Common myeloid progenitor, CD34-positive (primary cell): Measurements from ENCODE around the gene PDLIM4.

ENCODE experiments used
- CTCF ChIA-PET: fragments of 350-600 bp; sonication (Branson Sonifier 250); formaldehyde crosslinking; loops from one replicate; lab custom pipeline; 2021; ENCODE audit warnings: antibody characterized with exemption; lab: Charles Lee
- POLR2A ChIA-PET: fragments of 350-600 bp; sonication (Branson Sonifier 250); formaldehyde crosslinking; loops from one replicate; lab custom pipeline; 2021; ENCODE audit warnings: antibody characterized with exemption; lab: Charles Lee
- DNase-seq, 3 donors: peaks; one replicate each; pipeline versions ENCODE4 v3.0.0 to v3.0.0-alpha.2; 2013
- H3K27ac ChIP-seq, 2 experiments: 1 replicate in 1 of 2; 2 replicates in 1 of 2; pipeline ENCODE4 v1.7.0; 2013; ENCODE audit warnings: inconsistent platforms in 2 of 2, low read length in 2 of 2, mild to moderate bottlenecking in 2 of 2, low read depth in 1 of 2, moderate library complexity in 1 of 2; ENCODE audit not compliant: severe bottlenecking in 2 of 2, insufficient read depth in 1 of 2, poor library complexity in 1 of 2
- H3K27me3 ChIP-seq, 5 experiments: replicated peaks in 2 of 5; 1 replicate in 3 of 5; 2 replicates in 2 of 5; pipeline versions ENCODE4 v1.6.1 to v1.7.0; 2013; ENCODE audit warnings: low read length in 4 of 5, mild to moderate bottlenecking in 2 of 5, moderate library complexity in 2 of 5, inconsistent platforms in 1 of 5; ENCODE audit not compliant: insufficient read depth in 5 of 5, control insufficient read depth in 4 of 5
- H3K36me3 ChIP-seq, 4 experiments: 1 replicate in 2 of 4; 2 replicates in 2 of 4; pipeline versions ENCODE4 v1.6.1 to v1.7.0; 2013; ENCODE audit warnings: low read length in 3 of 4, control low read depth in 1 of 4, mild to moderate bottlenecking in 1 of 4; ENCODE audit not compliant: control insufficient read depth in 4 of 4, insufficient read depth in 4 of 4
- H3K4me1 ChIP-seq, 4 experiments: 1 replicate in 3 of 4; 2 replicates in 1 of 4; pipeline versions ENCODE4 v1.6.1 to v1.7.1; 2013; ENCODE audit warnings: low read length in 3 of 4, mild to moderate bottlenecking in 3 of 4, control low read depth in 1 of 4, inconsistent platforms in 1 of 4, moderate library complexity in 1 of 4; ENCODE audit not compliant: control insufficient read depth in 4 of 4, insufficient read depth in 4 of 4; ENCODE audit errors: control extremely low read depth in 1 of 4
- H3K4me3 ChIP-seq, 7 experiments: 1 replicate in 4 of 7; 2 replicates in 3 of 7; pipeline versions ENCODE4 v1.5.1 to v1.7.0; 2013; ENCODE audit warnings: mild to moderate bottlenecking in 7 of 7, low read length in 6 of 7, moderate library complexity in 6 of 7, inconsistent platforms in 2 of 7, low read depth in 2 of 7, control low read depth in 1 of 7; ENCODE audit not compliant: insufficient read depth in 4 of 7, control insufficient read depth in 1 of 7; ENCODE audit errors: extremely low read depth in 1 of 7
- H3K9me3 ChIP-seq, 5 experiments: 1 replicate in 4 of 5; 2 replicates in 1 of 5; pipeline versions ENCODE4 v1.6.1 to v1.7.1; 2013; ENCODE audit warnings: low read length in 4 of 5, mild to moderate bottlenecking in 2 of 5, inconsistent platforms in 1 of 5, low read depth in 1 of 5, moderate library complexity in 1 of 5; ENCODE audit not compliant: control insufficient read depth in 4 of 5, insufficient read depth in 2 of 5; ENCODE audit errors: control extremely low read depth in 1 of 5
- WGBS: methylation state at CpG from one replicate; pipeline ENCODE4 v1.1.5; 2013; ENCODE audit not compliant: insufficient coverage; 5-methylcytosine and 5-hydroxymethylcytosine counted together

The PDLIM4 gene

DNA sequence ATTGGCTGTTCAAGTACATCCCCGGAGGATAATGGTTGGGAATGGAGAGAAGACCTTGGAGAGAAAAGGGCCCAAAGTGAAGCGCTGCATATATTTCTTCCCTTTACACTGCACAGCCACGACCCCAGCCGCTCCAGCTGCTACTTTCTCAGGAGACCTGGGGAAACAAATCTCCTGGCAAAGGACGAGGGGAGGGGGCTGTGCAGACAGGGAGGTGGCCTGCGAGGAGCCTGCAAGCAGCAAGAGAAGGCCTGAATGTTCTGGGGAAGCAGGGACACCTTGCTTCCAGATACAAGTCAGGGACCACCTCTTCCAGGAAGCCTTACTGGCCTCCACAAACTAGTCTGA lies 739 bp upstream of the PDLIM4 start:
- no peaks in the 10 kb centered on the region for H3K9me3 ChIP-seq
- peaks cover 2 to 33% (median 28%) of the 10 kb centered on the region in 4 experiments for H3K4me1 ChIP-seq
- H3K4me3 ChIP-seq: no peak overlapping the region

DNA sequence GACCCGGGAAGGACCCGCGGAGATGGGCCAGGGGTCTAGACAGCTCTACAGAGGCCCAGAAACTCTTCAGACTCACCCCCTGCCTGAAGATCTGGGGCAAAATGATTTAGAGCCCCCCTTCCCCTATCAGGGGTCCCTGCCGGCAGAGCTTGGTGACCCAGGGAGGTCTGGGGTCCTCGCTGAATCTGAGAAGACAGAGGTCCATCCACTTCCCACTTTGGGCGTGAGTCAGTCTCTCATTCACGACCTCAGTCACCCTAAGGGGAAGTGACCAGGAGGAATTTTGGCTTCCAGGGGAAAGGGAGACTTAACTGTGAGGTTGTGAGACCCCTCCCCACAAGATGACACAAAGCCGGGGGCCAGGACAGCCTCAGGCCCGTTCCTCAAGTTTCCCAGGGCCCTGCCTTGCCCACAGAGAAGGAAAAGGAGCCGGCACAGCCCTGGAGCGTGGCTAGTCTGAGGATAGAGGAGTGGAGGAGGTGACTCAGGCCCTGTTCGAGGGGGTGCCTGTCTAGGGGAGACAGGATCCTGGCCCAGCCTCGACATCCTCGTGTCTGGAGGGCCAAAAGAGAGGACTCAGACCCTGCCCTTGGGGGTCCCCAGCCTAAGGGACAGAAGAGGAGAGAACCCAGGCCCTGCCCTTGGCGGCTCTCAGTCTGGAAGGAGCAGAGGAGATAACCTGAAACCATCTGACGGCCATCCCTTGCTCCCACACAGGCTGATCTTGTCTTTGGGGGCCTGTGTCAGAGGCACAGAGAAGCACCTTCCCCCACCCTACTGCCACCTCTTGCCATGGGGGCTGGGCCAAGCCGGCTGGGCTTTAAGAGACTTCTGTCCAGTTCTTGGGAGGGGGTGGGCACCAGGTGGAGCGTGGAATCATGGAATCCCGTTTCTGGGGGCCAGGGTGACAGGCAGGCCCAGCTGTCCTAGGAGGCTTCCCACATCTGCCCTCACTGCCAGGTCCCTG lies 889 bp downstream of the PDLIM4 start:
- Histone ChIP-seq H3K27me3 (peaks cover 0 to 20% (median 16%) of the 10 kb centered on the region in 5 experiments), H3K4me3 (peak overlapping the region in 1 of 7 experiments; percentile 36), H3K4me1 (peaks cover 2 to 32% (median 28%) of the 10 kb centered on the region in 4 experiments), H3K36me3 (no peaks in the 10 kb centered on the region), H3K27ac (peak overlapping the region in 1 of 2 experiments; percentile 20), H3K9me3 (no peaks in the 10 kb centered on the region)
- POLR2A ChIA-PET: no interaction called here
- no peak for DNase-seq
- WGBS: 91% methylated on average over 14 of the region's 19 CpGs
- CTCF ChIA-PET: interaction anchor here (5.3 kb wide), 1 partner anchor 20 kb away, joined by 24 read pairs; no protein-coding TSS in a partner anchor

More for the DNA sequence above, 739 bp upstream of the PDLIM4 start:
- CTCF ChIA-PET: interaction anchor here (1.6 kb wide), 1 partner anchor 19 kb away, joined by 3 read pairs; no protein-coding TSS in a partner anchor
- peaks cover 0 to 20% (median 16%) of the 10 kb centered on the region in 5 experiments for H3K27me3 ChIP-seq
- POLR2A ChIA-PET: no interaction called here
- no peak overlapping the region for H3K27ac ChIP-seq
- 94% methylated on average over 4 of the region's 6 CpGs for WGBS
- no peak for DNase-seq
- no peaks in the 10 kb centered on the region for H3K36me3 ChIP-seq

DNA sequence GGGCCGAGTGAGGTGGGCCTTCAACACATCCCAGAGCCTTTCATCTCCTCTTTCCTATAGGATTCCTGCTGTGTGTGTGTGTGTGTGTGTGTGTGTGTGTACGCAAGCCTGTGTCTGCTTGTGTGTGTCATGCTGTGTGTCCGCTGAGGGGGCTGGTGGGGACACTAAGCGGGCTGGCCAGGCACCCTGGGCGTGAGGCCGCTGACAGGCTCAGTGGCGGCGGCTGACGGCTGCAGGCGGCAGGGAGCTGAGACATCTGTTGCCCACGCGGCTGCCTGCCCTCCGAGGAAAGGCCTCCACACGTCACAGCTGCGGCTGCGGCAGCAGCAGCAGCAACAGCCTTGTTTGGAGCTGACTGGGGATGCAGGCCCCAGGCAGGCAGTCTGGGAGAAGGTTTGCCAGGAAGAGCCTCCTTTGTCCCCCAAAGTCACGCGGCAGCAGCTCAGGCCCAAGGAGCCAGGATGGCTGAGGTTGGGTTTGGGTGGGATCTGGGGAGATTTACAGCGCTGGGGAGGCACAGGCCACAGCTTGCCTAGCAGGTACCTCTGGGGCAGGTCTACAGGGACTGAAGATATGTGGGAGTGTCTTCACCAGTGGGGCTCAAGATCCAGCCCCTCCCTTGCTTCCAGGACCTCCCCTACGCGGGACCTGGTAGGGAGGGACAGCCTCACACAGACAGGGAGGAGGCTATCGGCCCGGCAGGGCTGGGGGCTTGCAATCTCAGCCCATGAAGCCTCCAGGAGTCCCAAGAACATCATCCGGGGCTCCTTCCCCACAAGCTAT lies 1.8 kb downstream of the PDLIM4 start:
- H3K9me3 ChIP-seq: no peaks in the 10 kb centered on the region
- POLR2A ChIA-PET: interaction anchor here (0.6 kb wide), 1 partner anchor 13 kb away, joined by 3 read pairs; no protein-coding TSS in a partner anchor
- no peak overlapping the region for H3K4me3 ChIP-seq
- DNase-seq: peak in 2 of 3 donors; percentile 33 to 55
- peaks cover 2 to 41% (median 32%) of the 10 kb centered on the region in 4 experiments for H3K4me1 ChIP-seq
- CTCF ChIA-PET: interaction anchor here (2.4 to 5.3 kb wide), 2 partner anchors 8 to 21 kb away, joined by 8 to 24 read pairs; no protein-coding TSS in a partner anchor
- 95% methylated on average over 18 of the region's 24 CpGs for WGBS
- no peaks in the 10 kb centered on the region for H3K36me3 ChIP-seq
- peaks cover 0 to 20% (median 16%) of the 10 kb centered on the region in 5 experiments for H3K27me3 ChIP-seq
- no peak overlapping the region for H3K27ac ChIP-seq

DNA sequence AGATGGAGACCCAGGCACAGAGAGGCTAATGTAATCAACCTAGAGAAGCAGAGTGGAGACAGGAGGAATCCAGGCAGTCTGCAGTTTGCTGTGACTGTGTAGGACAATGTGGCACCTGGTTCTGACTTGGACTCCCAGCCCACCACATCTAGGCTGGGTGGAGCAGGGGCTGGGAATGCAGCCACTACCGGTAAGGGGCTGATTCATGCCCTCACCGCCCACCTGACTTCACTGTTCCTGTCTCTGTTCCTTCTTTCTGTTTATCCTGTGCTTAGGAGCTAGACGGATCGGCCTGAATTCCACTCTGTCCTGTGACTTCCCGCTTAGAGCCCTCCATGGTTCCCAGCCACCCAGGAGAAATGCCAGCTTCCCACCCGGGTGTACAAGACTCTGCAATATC lies 2.6 kb downstream of the PDLIM4 start:
- peaks cover 2 to 45% (median 36%) of the 10 kb centered on the region in 4 experiments for H3K4me1 ChIP-seq
- no peaks in the 10 kb centered on the region for H3K36me3 ChIP-seq
- peak in 1 of 3 donors; percentile 14 for DNase-seq
- ChIA-PET POLR2A (interaction anchor here (0.6 kb wide), 1 partner anchor 14 kb away, joined by 3 read pairs; no protein-coding TSS in a partner anchor), CTCF (interaction anchor here (1.2 to 5.3 kb wide), 4 partner anchors 9 to 33 kb away, joined by 4 to 35 read pairs (median 16); partner anchors contain the start of gene P4HA2)
- H3K27me3 ChIP-seq: peaks cover 0 to 20% (median 16%) of the 10 kb centered on the region in 5 experiments
- no peak overlapping the region for H3K27ac ChIP-seq
- WGBS: 47% methylated on average over 4 of the region's 6 CpGs
- no peaks in the 10 kb centered on the region for H3K9me3 ChIP-seq
- H3K4me3 ChIP-seq: no peak overlapping the region

DNA sequence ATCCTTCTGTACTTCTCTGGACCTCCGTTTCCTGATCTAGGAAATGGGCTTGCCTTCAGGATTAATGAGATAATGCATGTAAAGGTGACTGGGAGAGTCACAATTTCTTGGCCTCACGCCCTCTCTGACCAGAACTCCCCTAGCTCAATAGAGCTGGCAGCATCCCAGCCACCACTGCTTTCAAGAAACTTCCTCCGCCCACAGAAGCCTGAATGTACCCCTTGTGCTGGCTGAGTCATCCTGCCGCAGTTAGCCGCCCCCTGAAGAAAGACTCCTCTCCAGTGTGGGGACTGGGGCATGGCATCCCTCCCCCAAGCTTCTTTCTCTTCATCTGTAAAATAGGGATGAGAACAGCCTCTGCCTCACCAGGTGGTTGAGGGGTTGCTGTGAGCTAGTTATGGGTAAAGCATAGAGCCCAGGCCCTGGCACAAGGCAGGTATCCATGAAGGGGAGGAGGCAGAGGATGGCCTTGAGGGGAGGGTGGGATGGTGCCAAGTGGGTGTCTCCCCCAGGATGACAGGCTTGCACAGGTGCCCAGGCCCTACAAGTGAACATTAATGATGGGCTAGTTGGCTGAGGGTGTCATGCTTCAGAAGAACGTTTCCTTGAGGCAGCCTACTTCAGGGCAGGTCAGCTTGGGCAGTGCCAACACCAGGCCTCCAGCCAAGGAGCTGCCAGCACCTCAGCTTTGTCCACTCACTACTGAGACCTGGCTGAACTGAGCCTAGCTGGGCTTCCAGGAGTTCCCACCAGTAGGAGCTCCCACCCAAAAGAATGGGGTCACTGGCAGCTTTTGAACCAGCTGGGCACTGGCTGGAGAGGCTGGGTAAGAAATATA lies 3.4 kb downstream of the PDLIM4 start:
- Histone ChIP-seq H3K4me1 (peaks cover 2 to 54% (median 40%) of the 10 kb centered on the region in 4 experiments), H3K36me3 (no peaks in the 10 kb centered on the region), H3K4me3 (peak overlapping the region in 1 of 7 experiments; percentile 1), H3K27me3 (peaks cover 0 to 20% (median 12%) of the 10 kb centered on the region in 5 experiments), H3K9me3 (no peaks in the 10 kb centered on the region), H3K27ac (no peak overlapping the region)
- WGBS: 22% methylated on average over 4 of the region's 6 CpGs
- peak; percentile 72 to 91 (median 89) for DNase-seq
- ChIA-PET POLR2A (interaction anchor here (0.6 kb wide), 1 partner anchor 9 kb away, joined by 5 read pairs; no protein-coding TSS in a partner anchor), CTCF (interaction anchor here (1.2 to 5.3 kb wide), 5 partner anchors 10 to 34 kb away, joined by 4 to 35 read pairs (median 8); partner anchors contain the start of genes P4HA2 and SLC22A4)
